ENCODE results near the gene RHBDD1. TPM values are rescaled to one million over a fixed set of nuclear protein-coding genes. Genes with fewer than 3 reads are reported as not detected.

RHBDD1 gene
- total RNA-seq, 1 experiment from 2014 or later = 28.0 TPM

GRCh38 chr2:226999661-227000060, 163.8 kb downstream of the RHBDD1 start:
- Histone ChIP-seq H3K9me3 (ENCODE audit: low read depth, low read length, poor library complexity, severe bottlenecking) (no peaks in the 10 kb centered on the region), H3K27ac (ENCODE audit: low read depth, low read length, poor library complexity, severe bottlenecking) (no peak overlapping the region), H3K4me1 (ENCODE audit: insufficient read depth, low read length, poor library complexity, severe bottlenecking) (peaks cover 13% of the 10 kb centered on the region), H3K4me3 (ENCODE audit: low read depth, low read length, poor library complexity, severe bottlenecking) (no peak overlapping the region), H3K27me3 (replicated peaks; ENCODE audit: insufficient read depth, low read depth, low read length, poor library complexity) (no peaks in the 10 kb centered on the region), H3K36me3 (ENCODE audit: insufficient read depth, low read length, poor library complexity, severe bottlenecking) (no peaks in the 10 kb centered on the region)
- DNase-seq (ENCODE audit: low spot score) = no peak
- CTCF ChIA-PET = no interaction called here
- POLR2A ChIA-PET (ENCODE audit: low non-redundant PET) = no interaction called here
- TF ChIP-seq EZH2 (IDR thresholded peaks at IDR 0.05; ENCODE audit: borderline replicate concordance, low read depth, low read length, poor library complexity, severe bottlenecking) (no peak), CTCF (conservative IDR thresholded peaks at IDR 0.05; ENCODE audit: low read depth, low read length) (no peak)
- intact Hi-C loops (cut with micrococcal nuclease; ENCODE audit: unreplicated experiment) = no loop called here
- BruUV-seq (replicated peaks) = no TSS peak

GRCh38 chr2:227000123-227000522, 164.3 kb downstream of the RHBDD1 start:
- DNase-seq (ENCODE audit: low spot score) = no peak
- POLR2A ChIA-PET (ENCODE audit: low non-redundant PET) = no interaction called here
- TF ChIP-seq EZH2 (IDR thresholded peaks at IDR 0.05; ENCODE audit: borderline replicate concordance, low read depth, low read length, poor library complexity, severe bottlenecking) (no peak), CTCF (conservative IDR thresholded peaks at IDR 0.05; ENCODE audit: low read depth, low read length) (no peak)

GRCh38 chr2:227004482-227004881, 168.6 kb downstream of the RHBDD1 start:
- intact Hi-C loops (cut with micrococcal nuclease; ENCODE audit: unreplicated experiment) = no loop called here
- TF ChIP-seq EZH2 (IDR thresholded peaks at IDR 0.05; ENCODE audit: borderline replicate concordance, low read depth, low read length, poor library complexity, severe bottlenecking) (no peak), CTCF (conservative IDR thresholded peaks at IDR 0.05; ENCODE audit: low read depth, low read length) (no peak)
- BruUV-seq (replicated peaks) = no TSS peak
- Histone ChIP-seq H3K27me3 (replicated peaks; ENCODE audit: insufficient read depth, low read depth, low read length, poor library complexity) (no peaks in the 10 kb centered on the region), H3K4me3 (ENCODE audit: low read depth, low read length, poor library complexity, severe bottlenecking) (no peak overlapping the region), H3K4me1 (ENCODE audit: insufficient read depth, low read length, poor library complexity, severe bottlenecking) (peaks cover 5% of the 10 kb centered on the region), H3K27ac (ENCODE audit: low read depth, low read length, poor library complexity, severe bottlenecking) (no peak overlapping the region), H3K36me3 (ENCODE audit: insufficient read depth, low read length, poor library complexity, severe bottlenecking) (no peaks in the 10 kb centered on the region), H3K9me3 (ENCODE audit: low read depth, low read length, poor library complexity, severe bottlenecking) (no peaks in the 10 kb centered on the region)
- CTCF ChIA-PET = no interaction called here
- POLR2A ChIA-PET (ENCODE audit: low non-redundant PET) = interaction anchor here (0.6 kb wide), 1 partner anchor 152 kb away, joined by 4 read pairs; no protein-coding TSS in a partner anchor
- DNase-seq (ENCODE audit: low spot score) = no peak

More at GRCh38 chr2:227000123-227000522, 164.3 kb downstream of the RHBDD1 start:
- intact Hi-C loops (cut with micrococcal nuclease; ENCODE audit: unreplicated experiment) = no loop called here
- H3K27ac ChIP-seq (ENCODE audit: low read depth, low read length, poor library complexity, severe bottlenecking) = no peak overlapping the region
- CTCF ChIA-PET = no interaction called here
- H3K4me1 ChIP-seq (ENCODE audit: insufficient read depth, low read length, poor library complexity, severe bottlenecking) = peaks cover 12% of the 10 kb centered on the region
- no peak overlapping the region for H3K4me3 ChIP-seq (ENCODE audit: low read depth, low read length, poor library complexity, severe bottlenecking)
- no peaks in the 10 kb centered on the region for H3K9me3 ChIP-seq (ENCODE audit: low read depth, low read length, poor library complexity, severe bottlenecking)
- no peaks in the 10 kb centered on the region for H3K36me3 ChIP-seq (ENCODE audit: insufficient read depth, low read length, poor library complexity, severe bottlenecking)
- no TSS peak for BruUV-seq (replicated peaks)
- H3K27me3 ChIP-seq (replicated peaks; ENCODE audit: insufficient read depth, low read depth, low read length, poor library complexity) = no peaks in the 10 kb centered on the region

Data from A673 (cell line).